Measurements from ENCODE around the gene FGFR3.

Gene FGFR3

GRCh38 chr4:1784789-1785591, 8.1 kb upstream of the FGFR3 start:
- no peaks in the 10 kb centered on the region for H3K36me3 Mint-ChIP-seq (ENCODE audit: low read depth)
- no peaks in the 10 kb centered on the region for H3K27me3 Mint-ChIP-seq
- no peaks in the 10 kb centered on the region for H3K9me3 Mint-ChIP-seq
- H3K4me3 Mint-ChIP-seq, result no peak overlapping the region
- no peak for DNase-seq
- H3K27ac Mint-ChIP-seq, result no peak overlapping the region
- H3K4me1 Mint-ChIP-seq (ENCODE audit: low read depth), result no peaks in the 10 kb centered on the region

- Mint-ChIP-seq H3K27ac (no peak overlapping the region), H3K27me3 (no peaks in the 10 kb centered on the region), H3K4me3 (no peak overlapping the region), H3K4me1 (ENCODE audit: low read depth) (no peaks in the 10 kb centered on the region), H3K9me3 (no peaks in the 10 kb centered on the region), H3K36me3 (ENCODE audit: low read depth) (no peaks in the 10 kb centered on the region)
- no peak for DNase-seq
These were observed 7.5 kb upstream of the FGFR3 start for GRCh38 chr4:1785592-1785991.

GRCh38 chr4:1786544-1787362, 6.3 kb upstream of the FGFR3 start:
- Mint-ChIP-seq H3K9me3 (no peaks in the 10 kb centered on the region), H3K4me3 (no peak overlapping the region), H3K36me3 (ENCODE audit: low read depth) (no peaks in the 10 kb centered on the region), H3K4me1 (ENCODE audit: low read depth) (no peaks in the 10 kb centered on the region), H3K27ac (no peak overlapping the region), H3K27me3 (no peaks in the 10 kb centered on the region)
- DNase-seq, result no peak

GRCh38 chr4:1787411-1788077, 5.5 kb upstream of the FGFR3 start:
- no peak for DNase-seq

GRCh38 chr4:1788254-1788973, 4.7 kb upstream of the FGFR3 start:
- no peak overlapping the region for H3K4me3 Mint-ChIP-seq
- no peaks in the 10 kb centered on the region for H3K36me3 Mint-ChIP-seq (ENCODE audit: low read depth)
- H3K27ac Mint-ChIP-seq, result no peak overlapping the region
- no peaks in the 10 kb centered on the region for H3K9me3 Mint-ChIP-seq
- no peaks in the 10 kb centered on the region for H3K27me3 Mint-ChIP-seq
- no peaks in the 10 kb centered on the region for H3K4me1 Mint-ChIP-seq (ENCODE audit: low read depth)
- no peak for DNase-seq

More at GRCh38 chr4:1787411-1788077, 5.5 kb upstream of the FGFR3 start:
- Mint-ChIP-seq H3K4me1 (ENCODE audit: low read depth) (no peaks in the 10 kb centered on the region), H3K4me3 (no peak overlapping the region), H3K9me3 (no peaks in the 10 kb centered on the region), H3K36me3 (ENCODE audit: low read depth) (no peaks in the 10 kb centered on the region), H3K27me3 (no peaks in the 10 kb centered on the region), H3K27ac (no peak overlapping the region)

- Mint-ChIP-seq H3K9me3 (no peaks in the 10 kb centered on the region), H3K27me3 (peaks cover 2% of the 10 kb centered on the region), H3K4me3 (no peak overlapping the region), H3K4me1 (ENCODE audit: low read depth) (no peaks in the 10 kb centered on the region), H3K36me3 (ENCODE audit: low read depth) (no peaks in the 10 kb centered on the region), H3K27ac (no peak overlapping the region)
- no peak for DNase-seq
These were observed 3.5 kb upstream of the FGFR3 start for GRCh38 chr4:1789552-1789951.

GRCh38 chr4:1790005-1790404, 3.1 kb upstream of the FGFR3 start:
- H3K27me3 Mint-ChIP-seq, result peaks cover 2% of the 10 kb centered on the region
- H3K4me3 Mint-ChIP-seq, result no peak overlapping the region

GRCh38 chr4:1792158-1792831, 798 bp upstream of the FGFR3 start:
- Mint-ChIP-seq H3K9me3 (no peaks in the 10 kb centered on the region), H3K27me3 (peaks cover 18% of the 10 kb centered on the region), H3K27ac (no peak overlapping the region), H3K36me3 (ENCODE audit: low read depth) (no peaks in the 10 kb centered on the region), H3K4me1 (ENCODE audit: low read depth) (no peaks in the 10 kb centered on the region), H3K4me3 (no peak overlapping the region)
- no peak for DNase-seq

More at GRCh38 chr4:1790005-1790404, 3.1 kb upstream of the FGFR3 start:
- no peaks in the 10 kb centered on the region for H3K4me1 Mint-ChIP-seq (ENCODE audit: low read depth)
- no peaks in the 10 kb centered on the region for H3K36me3 Mint-ChIP-seq (ENCODE audit: low read depth)
- H3K27ac Mint-ChIP-seq, result no peak overlapping the region
- DNase-seq, result no peak
- no peaks in the 10 kb centered on the region for H3K9me3 Mint-ChIP-seq

- DNase-seq, result no peak
- Mint-ChIP-seq H3K9me3 (no peaks in the 10 kb centered on the region), H3K27ac (no peak overlapping the region), H3K27me3 (peaks cover 19% of the 10 kb centered on the region), H3K36me3 (ENCODE audit: low read depth) (no peaks in the 10 kb centered on the region), H3K4me1 (ENCODE audit: low read depth) (no peaks in the 10 kb centered on the region), H3K4me3 (no peak overlapping the region)
These were observed 375 bp downstream of the FGFR3 start for GRCh38 chr4:1793496-1793840.

- Mint-ChIP-seq H3K4me1 (ENCODE audit: low read depth) (no peaks in the 10 kb centered on the region), H3K27ac (no peak overlapping the region), H3K36me3 (ENCODE audit: low read depth) (no peaks in the 10 kb centered on the region), H3K27me3 (peaks cover 25% of the 10 kb centered on the region), H3K9me3 (no peaks in the 10 kb centered on the region), H3K4me3 (no peak overlapping the region)
- DNase-seq, result peak; percentile 47
These were observed 1.1 kb downstream of the FGFR3 start for GRCh38 chr4:1793940-1794808.

- Mint-ChIP-seq H3K4me1 (ENCODE audit: low read depth) (no peaks in the 10 kb centered on the region), H3K9me3 (no peaks in the 10 kb centered on the region), H3K27me3 (peaks cover 28% of the 10 kb centered on the region), H3K4me3 (no peak overlapping the region), H3K27ac (no peak overlapping the region), H3K36me3 (ENCODE audit: low read depth) (no peaks in the 10 kb centered on the region)
- DNase-seq, result no peak
These were observed 1.8 kb downstream of the FGFR3 start for GRCh38 chr4:1794809-1795298.

- Mint-ChIP-seq H3K4me3 (no peak overlapping the region), H3K27ac (no peak overlapping the region), H3K4me1 (ENCODE audit: low read depth) (no peaks in the 10 kb centered on the region), H3K36me3 (ENCODE audit: low read depth) (no peaks in the 10 kb centered on the region), H3K9me3 (no peaks in the 10 kb centered on the region), H3K27me3 (peaks cover 32% of the 10 kb centered on the region)
- no peak for DNase-seq
These were observed 2.5 kb downstream of the FGFR3 start for GRCh38 chr4:1795299-1796195.
